Suppressor macrophage treated with lipopolysaccharide for 4 hours (primary cell): ENCODE results near the gene BST1.
A peak's percentile ranks its signal among the peaks of the same experiment; 100 is the strongest.

Experiments used
- DNase-seq: peaks from one replicate; pipeline ENCODE4 v3.0.0-alpha.2; 2020

Gene BST1

DNA sequence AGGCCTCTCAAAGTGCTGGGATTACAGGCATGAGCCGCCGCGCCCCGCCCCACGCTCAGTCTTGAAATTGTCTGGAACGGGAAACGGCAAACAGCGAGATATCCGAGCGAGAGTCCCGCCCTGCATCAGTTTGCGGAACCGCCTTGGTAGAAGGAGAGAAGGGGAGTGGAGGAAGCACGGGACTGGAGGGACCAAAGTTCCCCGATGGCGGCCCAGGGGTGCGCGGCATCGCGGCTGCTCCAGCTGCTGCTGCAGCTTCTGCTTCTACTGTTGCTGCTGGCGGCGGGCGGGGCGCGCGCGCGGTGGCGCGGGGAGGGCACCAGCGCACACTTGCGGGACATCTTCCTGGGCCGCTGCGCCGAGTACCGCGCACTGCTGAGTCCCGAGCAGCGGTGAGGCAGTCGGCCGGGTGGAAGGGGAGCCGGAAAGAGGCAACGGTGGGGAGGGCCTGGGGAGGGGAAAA is at the start of gene BST1:
TSS of gene BST1 (plus strand) at position 125 of the 463 bp plus-strand sequence. CDS start at position 205, 80 bp downstream.
- peak; percentile 88 for DNase-seq

DNA sequence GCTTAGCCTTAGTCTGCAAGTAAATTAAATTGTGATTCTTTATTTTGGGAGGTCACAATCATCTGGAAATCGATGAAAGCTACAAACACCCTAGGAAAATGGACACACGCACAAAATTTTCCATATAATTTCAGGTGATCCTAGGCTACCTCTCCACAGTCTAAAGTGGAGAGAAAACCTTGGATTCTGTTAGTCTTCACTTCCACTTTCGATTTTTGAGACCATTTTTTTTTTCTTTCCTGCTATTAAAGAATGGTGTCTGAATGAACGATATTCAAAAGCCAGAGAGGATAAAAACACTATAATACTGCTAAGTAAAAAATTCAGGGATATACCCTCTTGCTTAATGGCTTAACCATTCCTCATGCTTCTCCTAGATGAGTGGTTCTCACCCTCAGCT is 49.4 kb upstream of the BST1 start:
- DNase-seq: no peak

DNA sequence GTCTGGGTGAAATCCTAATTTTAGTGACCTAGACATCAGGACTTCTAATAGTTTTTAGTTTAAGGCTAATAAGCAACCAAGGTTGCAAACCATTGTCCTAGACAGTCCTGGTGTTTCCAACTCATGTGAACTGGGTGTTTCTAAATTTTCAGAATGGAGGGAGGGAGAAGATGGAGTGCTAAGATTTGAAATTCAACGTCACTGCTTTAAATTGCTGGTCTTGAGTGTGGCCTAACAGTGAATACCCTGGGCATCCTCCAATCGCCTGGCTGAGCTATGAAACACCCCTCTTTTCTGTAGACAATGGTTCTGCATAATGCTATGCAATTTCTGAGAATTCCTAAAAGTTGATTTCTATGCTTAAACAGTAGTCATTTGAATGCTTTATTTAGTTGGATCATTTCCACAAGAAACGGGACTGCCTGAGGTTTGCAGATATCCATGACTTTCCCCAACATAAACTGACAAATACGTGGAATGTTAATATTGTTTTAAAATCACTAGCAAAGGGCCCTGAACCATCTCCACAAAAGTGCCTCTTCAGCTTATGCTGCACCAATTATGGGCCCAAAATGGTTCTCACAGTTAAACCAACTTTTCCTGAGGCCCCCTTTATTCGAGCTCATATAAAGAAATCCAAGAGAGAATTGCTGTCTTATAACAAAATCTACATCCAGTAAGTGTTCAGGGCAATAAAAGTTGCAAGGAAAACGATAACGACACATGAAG is 48.8 kb upstream of the BST1 start:
- no peak for DNase-seq

GRCh38 chr4:15654593-15655222 is 48.2 kb upstream of the BST1 start:
- peak; percentile 57 for DNase-seq

DNA sequence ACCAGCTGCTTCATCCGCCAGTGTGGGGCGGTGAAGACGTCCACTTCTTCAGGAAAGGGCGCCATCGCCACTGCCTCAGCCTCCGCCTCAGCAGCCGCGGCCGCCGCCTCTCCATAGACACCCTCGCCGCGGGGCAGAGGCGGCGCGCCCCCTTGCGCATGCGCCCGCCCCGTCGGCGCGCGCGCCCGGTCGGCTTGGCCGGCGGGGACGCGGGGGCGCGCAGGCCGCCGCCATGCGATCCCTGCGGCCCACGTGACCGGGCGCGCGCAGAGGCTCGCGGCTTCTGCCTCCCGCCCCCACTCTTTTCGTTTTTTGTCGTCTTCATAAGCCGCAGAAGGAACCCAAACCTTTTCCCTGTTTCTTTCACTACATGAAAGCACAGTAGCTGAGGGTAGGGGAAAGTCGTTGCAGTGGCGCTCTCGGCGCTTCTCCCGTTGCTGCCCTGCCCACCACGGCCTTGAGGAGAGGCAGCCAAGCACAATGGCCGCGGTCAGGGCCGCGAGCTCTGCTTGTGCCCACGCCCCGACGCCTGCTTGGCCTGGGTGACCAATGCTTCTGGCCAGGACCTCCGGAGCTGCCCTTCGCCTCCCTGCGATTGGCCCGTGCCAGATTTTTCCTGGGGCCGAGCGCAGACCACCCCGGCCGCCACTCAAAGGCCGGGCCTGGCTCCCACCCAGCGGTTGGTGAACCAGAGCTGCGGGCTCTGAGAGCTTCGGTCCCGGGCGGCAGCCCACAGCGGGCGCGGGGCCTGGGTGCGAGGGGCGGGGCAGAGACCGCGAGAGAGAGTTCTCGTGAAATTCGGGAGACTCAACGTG is 47.4 kb upstream of the BST1 start, which contains the start of gene FBXL5:
TSS of gene FBXL5 (minus strand) at position 135 of the 815 bp plus-strand sequence. CDS start at position 65, 70 bp downstream.
- DNase-seq: peak; percentile 94

DNA sequence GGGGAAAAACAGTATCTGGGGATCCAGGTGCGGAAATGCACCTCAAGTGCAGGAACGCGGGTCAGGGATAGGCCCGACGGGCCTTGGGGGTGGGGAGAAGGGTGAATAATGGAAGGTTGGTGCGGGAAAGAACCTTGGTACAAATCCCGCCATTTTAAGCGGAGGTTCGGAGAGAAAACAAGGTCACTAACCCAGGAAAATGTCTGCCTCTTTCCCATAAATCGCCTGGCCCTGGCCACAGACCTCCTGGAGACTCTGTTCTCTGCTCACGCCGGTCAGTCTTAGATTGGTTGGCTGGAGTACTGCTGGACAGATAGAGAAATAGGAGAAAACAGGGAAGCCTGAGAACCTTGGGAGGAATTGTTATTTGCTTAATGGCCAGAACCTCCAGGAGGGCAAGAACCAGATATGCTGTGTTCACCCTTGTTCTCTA is 46.8 kb upstream of the BST1 start:
- DNase-seq: no peak

GRCh38 chr4:15657366-15657765 is 45.5 kb upstream of the BST1 start:
- DNase-seq: no peak

DNA sequence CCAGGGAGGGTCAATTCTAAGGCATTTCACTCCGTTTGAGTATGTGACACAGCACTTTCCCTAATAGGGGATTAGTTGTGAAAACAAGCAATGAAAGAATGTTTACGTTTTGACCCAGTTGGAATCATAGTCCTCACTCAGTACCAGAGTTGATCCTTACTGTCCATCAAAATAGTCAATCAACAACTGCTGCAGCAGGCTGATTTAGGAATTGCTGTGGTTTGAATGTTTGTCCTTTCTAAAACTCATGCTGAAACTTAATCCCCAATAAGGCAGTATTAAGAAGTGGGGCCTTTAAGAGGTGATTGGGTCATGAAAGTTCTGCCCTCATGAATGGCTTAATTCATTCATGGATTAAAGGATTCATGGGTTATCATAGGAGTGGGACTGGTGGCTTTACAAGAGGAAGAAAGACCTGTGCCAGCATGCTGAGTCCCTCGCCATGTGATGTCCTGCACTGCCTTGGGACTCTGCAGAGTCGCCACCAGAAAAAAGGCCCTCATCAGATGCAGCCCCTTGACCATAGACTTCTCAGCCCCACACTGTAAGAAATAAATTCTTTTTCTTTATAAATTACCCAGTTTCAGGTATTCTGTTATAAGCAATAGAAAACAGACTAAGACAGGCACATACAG is 44.6 kb upstream of the BST1 start:
- no peak for DNase-seq

GRCh38 chr4:15658781-15659180 is 44.1 kb upstream of the BST1 start:
- no peak for DNase-seq

GRCh38 chr4:15659768-15660570 is 42.9 kb upstream of the BST1 start:
- peak; percentile 94 for DNase-seq

DNA sequence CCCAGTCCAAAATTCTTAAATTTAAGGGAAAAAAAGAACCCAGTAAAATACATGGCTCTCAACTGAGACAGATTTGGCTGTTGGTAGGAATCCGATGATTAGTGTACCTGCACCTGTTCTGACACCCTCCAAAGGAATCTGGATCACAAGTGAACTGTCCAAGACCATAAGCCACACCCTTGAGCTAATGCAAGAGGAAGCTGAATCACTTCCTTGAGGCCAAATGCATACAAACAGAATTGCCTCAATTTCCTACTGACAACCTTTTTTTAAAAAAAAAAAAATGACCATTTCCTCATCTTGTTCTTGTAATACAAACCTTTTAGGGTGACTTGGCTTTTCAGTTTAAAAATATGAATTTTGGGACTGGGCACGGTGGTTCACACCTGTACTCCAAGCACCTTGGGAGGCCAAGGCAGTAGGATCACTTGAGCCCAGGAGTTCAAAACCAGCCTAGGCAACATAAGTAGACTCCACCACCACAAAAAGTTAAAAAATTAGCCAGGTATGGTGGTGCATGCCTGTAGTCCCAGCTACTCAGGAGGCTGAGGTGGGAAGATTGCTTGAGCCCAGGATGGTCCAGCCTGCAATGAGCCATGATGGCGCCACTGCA is 37.0 kb upstream of the BST1 start:
- DNase-seq: peak; percentile 80

DNA sequence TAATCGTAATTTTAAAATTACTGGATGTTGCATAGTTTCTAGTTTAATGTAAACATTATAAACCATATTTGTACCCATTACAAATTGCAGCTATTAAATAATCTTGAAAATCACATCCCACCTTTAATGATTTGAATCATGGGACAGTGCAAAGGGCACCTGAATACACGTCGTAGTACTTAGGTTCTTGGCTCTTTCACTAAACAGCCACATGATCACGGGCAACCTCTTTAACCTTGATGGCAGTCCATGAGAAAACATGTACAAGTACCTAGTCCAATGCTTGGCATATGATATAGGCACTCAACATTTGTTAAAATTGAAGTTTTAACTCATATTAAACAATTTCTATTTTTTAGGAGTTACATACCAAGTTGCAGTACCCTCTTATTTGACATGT is 35.9 kb upstream of the BST1 start:
- no peak for DNase-seq

DNA sequence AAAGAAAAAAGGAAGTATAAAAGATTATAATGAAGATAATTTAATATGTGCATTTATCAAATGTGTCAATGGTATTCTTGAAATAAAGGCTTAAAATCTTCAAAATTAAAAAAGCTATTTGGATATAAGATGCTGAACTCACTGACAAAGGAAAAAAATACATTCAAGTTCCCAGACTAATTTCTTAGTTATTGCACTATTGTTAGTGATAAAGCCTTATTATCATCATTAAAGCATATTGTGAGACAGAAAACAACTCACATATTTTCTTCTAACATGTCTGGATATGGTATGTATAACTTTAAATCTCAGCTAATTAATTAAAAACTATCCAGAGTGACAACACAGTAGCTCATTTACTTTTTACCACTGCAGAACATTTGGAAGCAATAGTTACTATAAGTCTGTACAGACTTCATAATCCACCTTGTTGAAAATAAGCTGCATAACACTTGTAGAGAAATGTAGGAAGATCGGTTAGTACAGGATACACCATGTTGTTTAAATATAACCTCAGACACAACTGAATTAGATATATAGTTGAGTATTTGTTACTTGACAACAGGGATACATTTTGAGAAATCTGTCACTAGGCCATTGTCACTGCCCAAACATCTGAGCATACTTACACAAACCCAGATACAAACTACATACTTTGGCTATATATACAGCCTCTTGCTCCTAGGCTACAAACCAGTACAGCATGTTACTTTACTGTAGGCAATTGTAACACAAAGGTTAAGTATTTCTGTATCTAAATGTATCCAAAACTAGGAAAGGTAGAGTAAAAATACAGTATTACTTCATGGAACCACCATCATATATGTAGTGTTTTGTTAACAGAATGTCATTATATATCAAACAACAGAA is 34.1 kb upstream of the BST1 start:
- no peak for DNase-seq

DNA sequence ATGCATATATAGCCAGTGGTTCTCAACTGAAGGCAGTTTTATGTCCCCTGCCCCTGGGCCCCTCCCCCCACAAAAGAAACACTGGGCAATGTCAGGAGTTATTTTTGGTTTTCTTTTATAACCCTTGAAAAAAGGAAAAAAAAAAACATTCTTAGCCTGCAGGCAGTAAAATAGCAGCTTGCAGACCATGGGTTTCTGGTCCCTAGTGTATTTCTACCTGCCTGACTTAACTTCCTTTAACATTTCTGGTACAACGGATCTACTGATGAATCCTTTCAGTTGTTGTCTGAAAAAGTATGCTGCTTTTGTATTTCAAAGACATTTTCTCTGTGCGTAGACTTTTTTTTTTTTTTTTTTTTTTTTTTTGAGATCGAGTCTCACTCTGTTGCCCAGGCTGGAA is 32.3 kb upstream of the BST1 start:
- DNase-seq: no peak

- no peak for DNase-seq
These were observed 30.8 kb upstream of the BST1 start for GRCh38 chr4:15672101-15672500.

DNA sequence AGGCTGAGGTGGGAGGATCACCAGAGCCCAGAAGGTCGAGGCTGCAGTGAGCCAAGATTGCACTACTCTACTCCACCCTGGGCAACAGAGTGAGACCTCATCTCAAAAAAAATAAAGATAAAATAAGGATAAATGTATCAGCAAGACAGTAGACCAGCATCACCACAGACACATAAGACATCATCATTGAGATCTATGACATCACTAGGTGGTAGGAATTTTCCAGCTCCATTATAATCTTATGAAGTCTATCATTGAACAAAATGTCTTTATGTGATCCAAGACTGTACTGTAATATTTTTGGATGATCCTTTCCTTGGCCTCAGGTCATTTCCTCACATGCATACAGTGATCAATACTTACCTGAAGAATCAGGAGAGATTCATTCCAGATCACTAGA is 29.5 kb upstream of the BST1 start:
- DNase-seq: no peak

GRCh38 chr4:15674046-15674445 is 28.8 kb upstream of the BST1 start:
- DNase-seq: no peak

DNA sequence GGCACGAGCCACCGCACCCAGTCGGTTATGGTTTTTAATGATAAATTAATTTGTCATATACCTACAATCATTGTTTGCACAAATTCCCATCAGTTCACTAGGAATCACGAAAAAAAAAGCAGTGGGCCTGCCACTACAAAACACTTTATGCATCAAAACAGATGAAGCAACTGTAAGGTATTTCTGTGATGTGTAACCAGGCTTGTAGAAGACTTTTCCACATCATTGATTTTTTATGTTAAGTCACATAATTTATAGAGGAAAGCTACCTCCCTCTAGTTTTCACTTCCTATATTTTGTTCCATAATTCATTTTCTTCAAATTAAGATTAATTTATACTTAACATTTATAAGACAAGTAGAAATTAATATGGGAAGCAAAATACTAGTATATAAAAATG is 27.9 kb upstream of the BST1 start:
- DNase-seq: no peak

DNA sequence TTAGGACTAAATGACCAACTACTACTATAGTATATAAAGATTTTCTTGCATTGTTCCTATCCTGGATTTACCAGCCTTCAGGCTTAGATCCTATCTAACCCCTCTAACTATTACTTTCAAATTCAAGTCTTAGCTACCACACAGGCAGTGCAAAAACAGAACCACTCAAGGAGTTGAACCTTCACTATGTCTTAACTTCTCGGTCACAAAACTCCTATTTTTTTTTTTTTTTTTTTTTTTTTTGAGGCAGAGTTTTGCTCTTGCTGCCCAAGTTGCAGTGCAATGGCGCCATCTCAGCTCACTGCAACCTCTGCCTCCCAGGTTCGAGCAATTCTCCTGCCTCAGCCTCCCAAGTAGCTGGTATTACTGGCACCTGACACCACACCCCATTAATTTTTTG is 27.5 kb upstream of the BST1 start:
- no peak for DNase-seq

DNA sequence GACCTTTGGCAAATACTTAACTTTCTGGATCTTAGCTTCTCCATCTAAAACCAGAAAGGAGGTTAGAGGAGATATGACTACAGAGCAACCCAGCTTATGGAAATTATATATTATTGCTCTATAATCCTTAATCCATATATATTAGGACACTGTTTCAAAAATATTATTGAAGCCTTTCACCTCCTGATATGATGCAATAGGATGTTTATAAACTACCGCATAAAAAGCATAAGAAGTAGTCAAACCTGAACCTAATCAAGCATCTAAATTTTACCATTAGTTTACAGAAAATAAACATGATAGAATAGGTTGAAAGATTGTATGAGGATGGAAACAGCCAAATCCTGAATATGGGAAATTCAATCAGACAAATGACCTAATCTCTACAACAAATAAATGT is 26.8 kb upstream of the BST1 start:
- DNase-seq: no peak

DNA sequence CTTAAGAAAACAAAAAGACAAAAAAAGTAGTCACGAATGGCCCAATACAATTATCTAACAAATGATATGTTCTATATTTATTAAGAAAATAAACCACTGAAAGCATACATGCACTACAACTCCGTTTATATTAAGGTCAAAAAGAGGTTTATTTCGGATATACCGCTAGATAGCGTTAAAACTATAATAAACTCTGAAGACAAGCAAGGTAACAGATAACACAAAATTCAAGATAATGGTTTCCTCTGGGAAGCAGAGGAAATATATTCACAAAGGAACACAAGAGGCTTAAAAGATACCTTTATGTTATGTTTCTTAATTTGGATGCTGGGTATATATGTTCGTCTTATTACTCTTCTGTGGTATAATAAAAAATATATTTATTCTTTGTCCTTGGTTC is 26.0 kb upstream of the BST1 start:
- DNase-seq: no peak
